Stimulated activated CD4-positive, alpha-beta T cell treated with anti-CD3 and anti-CD28 coated beads, Interleukin-12 subunit alpha, Interleukin-12 subunit beta, amount 100 ng/mL, for 4 hours (primary cell): Measurements from ENCODE around the gene RPS19.

Experiments
- DNase-seq: peaks from one replicate; pipeline ENCODE4 v3.0.0-alpha.2; 2020

RPS19 gene

GRCh38 chr19:41859618-41860418 is at the start of gene RPS19:
RPS19 (plus strand) TSS chr19:41860255; CDS start chr19:41860775, 520 bp downstream.
- peak; percentile 98 for DNase-seq

GRCh38 chr19:41810301-41810700 is 49.8 kb upstream of the RPS19 start:
- no peak for DNase-seq

GRCh38 chr19:41811036-41811435 is 49.0 kb upstream of the RPS19 start:
- DNase-seq, result no peak

GRCh38 chr19:41811981-41812380 is 48.1 kb upstream of the RPS19 start:
- DNase-seq, result no peak

- DNase-seq, result no peak
Measured at GRCh38 chr19:41813911-41814310, 46.1 kb upstream of the RPS19 start.

GRCh38 chr19:41815301-41815700 is 44.8 kb upstream of the RPS19 start:
- DNase-seq, result no peak

GRCh38 chr19:41816761-41817160 is 43.3 kb upstream of the RPS19 start:
- no peak for DNase-seq

GRCh38 chr19:41821003-41821735 is 38.9 kb upstream of the RPS19 start:
- DNase-seq, result no peak

- no peak for DNase-seq
Measured at GRCh38 chr19:41837981-41838708, 21.9 kb upstream of the RPS19 start.

GRCh38 chr19:41839211-41839610 is 20.8 kb upstream of the RPS19 start:
- DNase-seq, result no peak

- no peak for DNase-seq
Measured at GRCh38 chr19:41843371-41843770, 16.7 kb upstream of the RPS19 start.

- DNase-seq, result no peak
Measured at GRCh38 chr19:41844601-41845000, 15.5 kb upstream of the RPS19 start, which contains the start of gene LYPD4. LYPD4 (minus strand) TSS chr19:41844683; CDS start chr19:41839285, 5,398 bp downstream.

- no peak for DNase-seq
Measured at GRCh38 chr19:41845001-41845050, 15.2 kb upstream of the RPS19 start, which contains the start of gene DMRTC2. DMRTC2 (plus strand) TSS chr19:41845042; CDS start chr19:41847429, 2,387 bp downstream.

- DNase-seq, result no peak
Measured at GRCh38 chr19:41845051-41845590, 14.9 kb upstream of the RPS19 start.

GRCh38 chr19:41847351-41848105 is 12.5 kb upstream of the RPS19 start:
- DNase-seq, result no peak

- DNase-seq, result no peak
Measured at GRCh38 chr19:41848666-41849065, 11.4 kb upstream of the RPS19 start.

GRCh38 chr19:41849067-41849466 is 11.0 kb upstream of the RPS19 start:
- DNase-seq, result no peak

GRCh38 chr19:41850381-41850780 is 9.7 kb upstream of the RPS19 start:
- DNase-seq, result no peak

GRCh38 chr19:41851456-41851855 is 8.6 kb upstream of the RPS19 start:
- no peak for DNase-seq

GRCh38 chr19:41853344-41853743 is 6.7 kb upstream of the RPS19 start:
- DNase-seq, result no peak

GRCh38 chr19:41853768-41854167 is 6.3 kb upstream of the RPS19 start:
- no peak for DNase-seq

- DNase-seq, result no peak
Measured at GRCh38 chr19:41859213-41859617, 840 bp upstream of the RPS19 start.
